Measurements from ENCODE around the gene CYP2W1. TPM values are rescaled to one million over a fixed set of nuclear protein-coding genes. Genes with fewer than 3 reads are reported as not detected.

CYP2W1 gene
- total and polyA plus RNA-seq, 8 donors, result 6.2 to 16.9 (median 9.0) TPM; not detected in 2

DNA sequence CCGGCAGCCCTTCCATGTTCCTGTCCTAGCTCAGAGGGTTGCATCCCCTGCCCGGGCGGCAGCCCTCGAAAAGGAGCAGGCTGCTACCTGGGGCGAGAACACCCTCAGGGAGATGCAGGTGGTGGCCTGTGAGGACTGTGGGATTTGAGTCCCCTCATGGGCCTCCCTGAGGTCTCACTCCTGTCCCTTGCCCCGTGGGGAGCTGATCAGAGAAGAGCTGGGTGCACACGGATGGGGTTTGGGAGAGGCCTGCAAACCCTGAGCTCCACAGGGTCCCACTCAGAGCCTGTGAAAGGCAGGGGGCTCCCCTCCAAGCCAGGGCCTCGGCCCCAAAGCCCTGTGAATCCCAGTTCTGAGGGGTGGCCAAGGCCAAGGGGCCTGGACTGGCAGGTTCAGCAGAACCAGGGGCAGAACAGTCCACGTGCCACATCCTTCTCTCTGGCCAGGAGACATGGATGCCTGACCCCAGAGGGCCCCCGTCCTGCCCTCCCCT is 424 bp upstream of the CYP2W1 start:
- TF ChIP-seq, protein P1, sequence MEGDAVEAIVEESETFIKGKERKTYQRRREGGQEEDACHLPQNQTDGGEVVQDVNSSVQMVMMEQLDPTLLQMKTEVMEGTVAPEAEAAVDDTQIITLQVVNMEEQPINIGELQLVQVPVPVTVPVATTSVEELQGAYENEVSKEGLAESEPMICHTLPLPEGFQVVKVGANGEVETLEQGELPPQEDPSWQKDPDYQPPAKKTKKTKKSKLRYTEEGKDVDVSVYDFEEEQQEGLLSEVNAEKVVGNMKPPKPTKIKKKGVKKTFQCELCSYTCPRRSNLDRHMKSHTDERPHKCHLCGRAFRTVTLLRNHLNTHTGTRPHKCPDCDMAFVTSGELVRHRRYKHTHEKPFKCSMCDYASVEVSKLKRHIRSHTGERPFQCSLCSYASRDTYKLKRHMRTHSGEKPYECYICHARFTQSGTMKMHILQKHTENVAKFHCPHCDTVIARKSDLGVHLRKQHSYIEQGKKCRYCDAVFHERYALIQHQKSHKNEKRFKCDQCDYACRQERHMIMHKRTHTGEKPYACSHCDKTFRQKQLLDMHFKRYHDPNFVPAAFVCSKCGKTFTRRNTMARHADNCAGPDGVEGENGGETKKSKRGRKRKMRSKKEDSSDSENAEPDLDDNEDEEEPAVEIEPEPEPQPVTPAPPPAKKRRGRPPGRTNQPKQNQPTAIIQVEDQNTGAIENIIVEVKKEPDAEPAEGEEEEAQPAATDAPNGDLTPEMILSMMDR (IDR thresholded peaks at IDR 0.05), result no peak
- Histone ChIP-seq H3K27ac (no peak overlapping the region), H3K36me3 (no peaks in the 10 kb centered on the region), H3K4me3 (no peak overlapping the region), H3K9me3 (no peaks in the 10 kb centered on the region), H3K4me1 (no peaks in the 10 kb centered on the region), H3K27me3 (peaks cover 0 to 58% of the 10 kb centered on the region in 2 donors)
- DNase-seq (peak in 1 of 4 donors; percentile 55), ATAC-seq (no peak)
- intact Hi-C loops (cut with DNase I), result no loop called here

- Histone ChIP-seq H3K4me1 (no peaks in the 10 kb centered on the region), H3K9me3 (no peaks in the 10 kb centered on the region), H3K4me3 (no peak overlapping the region), H3K27me3 (peaks cover 0 to 69% of the 10 kb centered on the region in 2 donors), H3K36me3 (no peaks in the 10 kb centered on the region), H3K27ac (no peak overlapping the region)
- no peak for ATAC-seq
- TF ChIP-seq, protein P1 (IDR thresholded peaks at IDR 0.05), result no peak
- intact Hi-C loops (cut with DNase I), result no loop called here
- peak in 1 of 4 donors; percentile 61 for DNase-seq
Measured at GRCh38 chr7:983616-984071, 663 bp downstream of the CYP2W1 start.

GRCh38 chr7:984361-985126 is 1.6 kb downstream of the CYP2W1 start:
- DNase-seq (peak in 1 of 4 donors; percentile 77), ATAC-seq (no peak)
- intact Hi-C loops (cut with DNase I), result no loop called here
- TF ChIP-seq, protein P1 (IDR thresholded peaks at IDR 0.05), result no peak
- Histone ChIP-seq H3K36me3 (no peaks in the 10 kb centered on the region), H3K27ac (no peak overlapping the region), H3K9me3 (no peaks in the 10 kb centered on the region), H3K27me3 (peaks cover 0 to 78% of the 10 kb centered on the region in 2 donors), H3K4me1 (no peaks in the 10 kb centered on the region), H3K4me3 (no peak overlapping the region)

- no peak overlapping the region for H3K4me3 ChIP-seq
Measured at GRCh38 chr7:985127-985416, 2.1 kb downstream of the CYP2W1 start.

More at GRCh38 chr7:985127-985416, 2.1 kb downstream of the CYP2W1 start:
- Histone ChIP-seq H3K36me3 (no peaks in the 10 kb centered on the region), H3K27ac (no peak overlapping the region), H3K4me1 (no peaks in the 10 kb centered on the region), H3K9me3 (no peaks in the 10 kb centered on the region), H3K27me3 (peaks cover 0 to 79% of the 10 kb centered on the region in 2 donors)
- DNase-seq, result no peak
- no peak for ATAC-seq
- intact Hi-C loops (cut with DNase I), result no loop called here
- TF ChIP-seq, protein P1 (IDR thresholded peaks at IDR 0.05), result no peak

All from left lung (tissue), 10 donors.